Liver (tissue), 3 donors: ENCODE data around the gene GPRC5B.

Experiments
- JUND ChIP-seq, 2 donors: IDR thresholded peaks; 2 replicates each; pipeline ENCODE4 v1.6.1; 2016; ENCODE audit warnings: antibody characterized with exemption in 2 of 2
- YY1 ChIP-seq: IDR thresholded peaks from 2 replicates; pipeline ENCODE4 v1.6.1; 2016; ENCODE audit warnings: antibody characterized with exemption, mild to moderate bottlenecking
- TF ChIP-seq, protein P1 (sequence below): fragments of 150-350 bp; IDR thresholded peaks from 2 replicates; pipeline ENCODE4 v1.5.1; 2017; ENCODE audit warnings: improper control_type of control experiment, low read depth, low read length; ENCODE audit not compliant: missing input control
- TF ChIP-seq, protein P2 (sequence below): IDR thresholded peaks from 2 replicates; pipeline ENCODE4 v1.6.1; 2016; ENCODE audit warnings: antibody characterized with exemption
- donor health status: healthy.
- donor health status: healthy.

DNA sequence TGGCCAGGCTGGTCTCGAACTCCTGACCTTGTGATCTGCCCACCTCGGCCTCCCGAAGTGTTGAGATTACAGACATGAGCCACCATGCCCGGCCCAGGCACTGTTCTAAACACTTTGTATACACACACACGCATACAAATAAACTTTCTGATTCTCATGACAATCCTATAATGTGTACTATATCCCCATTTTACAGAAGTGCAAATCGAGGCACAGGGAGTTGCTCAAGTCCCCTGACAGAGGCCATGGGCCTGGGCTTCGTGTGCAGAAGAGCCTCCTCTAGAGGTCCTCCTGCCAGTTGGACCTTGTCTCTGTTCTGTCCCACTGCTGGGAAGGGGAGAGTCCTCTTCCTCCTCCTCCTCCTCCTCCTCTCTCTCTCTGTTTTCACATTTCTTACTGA lies 9.9 kb upstream of the GPRC5B start:
- no peak for TF ChIP-seq YY1
- TF ChIP-seq, protein P1, sequence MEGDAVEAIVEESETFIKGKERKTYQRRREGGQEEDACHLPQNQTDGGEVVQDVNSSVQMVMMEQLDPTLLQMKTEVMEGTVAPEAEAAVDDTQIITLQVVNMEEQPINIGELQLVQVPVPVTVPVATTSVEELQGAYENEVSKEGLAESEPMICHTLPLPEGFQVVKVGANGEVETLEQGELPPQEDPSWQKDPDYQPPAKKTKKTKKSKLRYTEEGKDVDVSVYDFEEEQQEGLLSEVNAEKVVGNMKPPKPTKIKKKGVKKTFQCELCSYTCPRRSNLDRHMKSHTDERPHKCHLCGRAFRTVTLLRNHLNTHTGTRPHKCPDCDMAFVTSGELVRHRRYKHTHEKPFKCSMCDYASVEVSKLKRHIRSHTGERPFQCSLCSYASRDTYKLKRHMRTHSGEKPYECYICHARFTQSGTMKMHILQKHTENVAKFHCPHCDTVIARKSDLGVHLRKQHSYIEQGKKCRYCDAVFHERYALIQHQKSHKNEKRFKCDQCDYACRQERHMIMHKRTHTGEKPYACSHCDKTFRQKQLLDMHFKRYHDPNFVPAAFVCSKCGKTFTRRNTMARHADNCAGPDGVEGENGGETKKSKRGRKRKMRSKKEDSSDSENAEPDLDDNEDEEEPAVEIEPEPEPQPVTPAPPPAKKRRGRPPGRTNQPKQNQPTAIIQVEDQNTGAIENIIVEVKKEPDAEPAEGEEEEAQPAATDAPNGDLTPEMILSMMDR, result no peak
- TF ChIP-seq, protein P2, sequence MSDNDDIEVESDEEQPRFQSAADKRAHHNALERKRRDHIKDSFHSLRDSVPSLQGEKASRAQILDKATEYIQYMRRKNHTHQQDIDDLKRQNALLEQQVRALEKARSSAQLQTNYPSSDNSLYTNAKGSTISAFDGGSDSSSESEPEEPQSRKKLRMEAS, result no peak
- no peak for TF ChIP-seq JUND (IDR thresholded peaks at IDR 0.05)
